CD4-positive, alpha-beta T cell treated with Interleukin-2 at 100 ng/mL for 4 hours (primary cell): ENCODE results near the gene COG7.
"Not testable (repeated sequence)": the region's sequence is repeated elsewhere in the genome, so short reads cannot be mapped to it uniquely, and the experiment has no call there.

Experiments
- DNase-seq: peaks from one replicate; pipeline ENCODE4 v3.0.0-alpha.2; 2020; ENCODE audit warnings: low spot score

The COG7 gene

DNA sequence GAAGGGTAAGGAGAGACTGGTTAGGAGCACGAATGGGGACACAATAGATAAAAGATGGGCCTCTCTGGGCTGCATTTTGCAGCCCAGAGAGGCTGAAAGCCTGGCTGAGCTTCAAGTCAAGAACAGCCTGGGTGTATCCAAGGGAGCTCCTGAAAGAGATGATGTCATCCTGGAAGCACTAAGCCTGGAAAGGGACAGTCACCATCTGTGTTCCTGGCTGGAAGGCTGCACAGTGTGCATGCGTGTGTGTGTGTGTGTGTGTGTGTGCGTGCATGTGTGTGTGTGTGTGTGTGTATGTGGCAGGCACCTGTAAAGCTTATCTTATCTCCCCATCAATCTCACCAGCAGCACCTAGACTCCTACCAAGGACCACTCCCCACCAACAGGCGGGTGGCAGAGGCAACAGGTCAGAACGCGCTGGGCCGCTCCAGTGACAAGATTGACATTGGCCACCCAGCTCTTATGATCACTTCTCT is 44.1 kb downstream of the COG7 start:
- no peak for DNase-seq

DNA sequence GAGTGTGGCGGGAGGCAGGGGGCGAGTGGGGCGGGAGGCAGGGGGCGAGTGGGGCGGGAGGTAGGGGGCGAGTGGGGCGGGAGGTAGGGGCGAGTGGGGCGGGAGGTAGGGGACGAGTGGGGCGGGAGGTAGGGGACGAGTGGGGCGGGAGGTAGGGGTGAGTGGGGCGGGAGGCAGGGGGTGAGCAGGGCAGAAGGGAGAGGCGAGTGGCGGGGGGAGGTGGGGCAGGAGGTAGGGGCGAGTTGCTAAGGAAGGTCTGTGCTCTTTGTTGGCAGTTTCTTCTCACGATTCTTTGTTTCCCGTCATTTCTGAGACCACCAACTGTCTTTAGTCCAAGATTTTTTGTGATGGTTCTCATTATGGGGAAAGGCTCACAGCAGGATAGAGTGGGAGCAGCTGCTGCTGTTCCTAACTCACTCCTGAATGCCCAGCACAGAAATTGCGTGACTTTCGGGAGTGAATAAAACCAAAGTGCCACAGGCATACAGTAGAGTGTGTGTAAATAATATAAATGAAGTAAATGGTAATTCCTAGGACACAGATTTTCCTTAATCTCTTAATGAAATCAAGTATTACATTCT is 44.7 kb downstream of the COG7 start:
- DNase-seq, result no peak

DNA sequence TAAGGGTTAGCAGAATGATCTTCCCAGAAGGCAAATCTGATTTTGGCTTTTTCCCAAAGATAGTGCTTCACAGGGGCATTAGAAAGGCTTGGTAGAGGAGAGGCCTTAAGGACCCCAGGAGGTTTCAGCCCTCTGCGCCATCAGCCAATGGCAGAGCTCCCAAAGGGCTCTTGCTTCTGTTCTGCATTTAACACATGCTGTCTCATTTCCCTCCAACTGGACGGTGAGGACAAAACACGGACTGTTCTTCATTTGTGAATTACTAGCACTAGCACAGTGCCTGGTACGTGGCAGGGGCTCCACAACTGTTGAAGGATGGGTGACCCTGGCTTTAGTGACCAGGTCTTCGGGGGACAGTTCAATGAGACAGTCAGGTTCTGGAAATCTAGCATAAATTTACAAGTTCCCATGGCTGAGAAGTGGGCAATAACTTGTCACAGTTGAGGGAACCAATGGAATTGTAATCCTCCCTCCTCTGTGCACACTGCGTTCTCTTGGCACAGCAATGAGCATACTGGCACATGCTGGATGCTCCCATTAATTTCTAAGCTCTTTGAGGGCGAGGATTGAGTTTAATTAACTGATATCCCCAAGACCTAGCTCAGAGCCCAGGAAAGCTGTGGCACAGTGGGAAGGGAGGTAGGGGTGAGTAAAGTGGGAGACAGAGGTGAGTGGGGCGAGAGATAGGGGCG is 45.4 kb downstream of the COG7 start:
- no peak for DNase-seq

DNA sequence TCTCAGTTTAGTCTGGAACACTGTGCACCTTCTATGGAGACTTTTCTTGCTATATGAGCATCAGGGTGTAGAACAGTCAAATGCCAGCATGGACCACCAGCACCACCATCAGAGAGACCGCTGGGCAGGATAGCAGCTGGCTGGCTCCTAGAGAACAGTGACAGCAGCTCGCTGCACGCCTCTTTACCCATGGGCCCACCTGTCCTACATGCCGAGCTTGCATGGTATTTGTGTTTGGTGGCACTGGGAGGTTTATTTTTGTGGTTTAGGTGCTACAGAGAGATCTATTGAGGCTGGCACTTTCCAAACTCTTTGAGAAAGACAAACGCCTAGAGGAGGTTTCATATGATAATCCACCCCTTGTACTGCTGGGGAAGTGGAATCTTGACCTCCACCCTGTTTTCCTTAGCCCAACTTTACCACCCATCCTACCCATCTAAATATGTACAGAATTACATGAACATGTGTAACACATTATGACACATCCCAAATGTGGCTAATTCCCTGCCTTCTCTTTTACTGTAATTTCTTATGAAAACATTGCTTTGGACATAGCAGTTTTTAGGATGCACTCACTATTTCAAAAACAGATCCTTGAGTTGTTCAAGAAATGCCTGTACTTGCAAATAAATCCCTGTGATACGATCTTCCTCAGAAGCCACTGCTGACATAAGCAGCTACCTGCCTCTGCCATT is 46.3 kb downstream of the COG7 start:
- no peak for DNase-seq

DNA sequence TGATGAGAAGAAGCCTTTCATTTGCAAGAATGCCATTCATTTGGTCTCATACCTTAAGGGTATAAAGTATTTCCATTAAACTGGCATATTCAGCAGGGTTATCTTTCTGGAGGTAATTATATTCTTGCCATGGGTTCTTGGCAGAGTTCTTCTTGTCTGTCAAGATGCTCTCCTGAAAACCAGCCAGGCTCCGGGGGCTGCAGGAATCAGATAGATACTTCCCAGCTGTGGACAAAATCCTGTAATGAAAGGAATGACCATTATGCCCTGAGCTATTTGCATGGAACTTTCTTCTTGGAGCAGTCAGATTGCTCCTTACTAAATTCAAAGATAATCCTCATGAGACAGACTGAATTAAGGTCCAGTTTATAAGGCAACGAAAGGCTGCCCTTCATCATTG is 47.0 kb downstream of the COG7 start:
- no peak for DNase-seq

DNA sequence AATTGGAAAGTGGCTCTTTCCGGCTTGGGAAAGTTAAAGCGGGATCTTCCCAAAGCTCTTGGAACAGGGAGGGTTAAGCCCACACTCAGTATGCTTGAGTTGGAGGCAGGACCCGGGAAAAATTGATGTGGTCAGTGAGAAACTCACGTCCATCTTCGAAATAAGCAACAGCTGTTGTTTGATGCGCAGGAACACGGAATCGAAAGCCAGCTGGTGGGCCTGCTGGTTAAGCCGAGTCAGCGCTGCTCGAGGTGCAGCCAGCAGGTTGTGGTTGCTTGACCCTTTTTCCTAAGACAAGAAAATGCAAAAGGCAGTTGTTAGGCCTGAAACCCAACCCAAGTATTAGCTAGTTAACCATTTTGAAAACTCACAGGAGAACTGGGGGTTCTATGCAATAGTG is 49.4 kb downstream of the COG7 start:
- no peak for DNase-seq

DNA sequence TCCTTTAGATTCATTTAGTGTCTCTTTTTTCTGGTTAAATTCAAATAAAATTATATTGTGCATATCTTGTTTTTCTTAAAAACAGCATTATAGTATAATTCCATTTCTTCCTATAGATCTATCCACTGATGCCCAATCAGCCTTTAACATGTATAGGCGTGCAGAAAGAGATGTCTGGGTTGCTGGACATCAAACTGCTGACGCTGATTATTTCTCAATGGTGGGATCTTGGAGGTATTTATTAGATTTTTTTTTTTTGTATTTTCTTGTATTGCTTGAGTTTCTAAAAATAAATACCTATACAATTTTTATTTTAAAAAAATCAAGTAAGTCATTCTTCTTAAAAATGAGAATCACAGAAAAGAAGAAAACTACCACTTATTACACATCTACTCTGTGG is 50.9 kb downstream of the COG7 start:
- DNase-seq, result no peak

DNA sequence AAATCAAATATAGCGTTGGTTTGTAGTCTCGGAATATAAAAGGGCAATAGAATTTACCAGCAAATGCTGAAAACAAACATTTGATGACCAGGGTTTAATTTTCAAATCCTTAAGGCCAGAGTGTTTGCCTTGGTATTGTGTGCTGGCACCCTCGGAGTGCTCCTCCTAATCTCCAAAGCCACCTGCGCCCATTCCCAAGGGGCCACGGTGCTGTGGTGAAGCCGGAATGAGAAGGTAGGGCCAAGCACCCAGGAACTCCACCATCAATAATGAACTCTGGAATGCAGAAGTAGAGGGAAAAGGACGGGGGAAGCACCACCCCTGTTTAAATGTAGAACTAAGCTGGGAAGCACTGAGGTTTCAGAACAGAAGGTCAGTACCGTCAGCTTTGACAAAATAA is 51.9 kb downstream of the COG7 start:
- DNase-seq, result no peak

DNA sequence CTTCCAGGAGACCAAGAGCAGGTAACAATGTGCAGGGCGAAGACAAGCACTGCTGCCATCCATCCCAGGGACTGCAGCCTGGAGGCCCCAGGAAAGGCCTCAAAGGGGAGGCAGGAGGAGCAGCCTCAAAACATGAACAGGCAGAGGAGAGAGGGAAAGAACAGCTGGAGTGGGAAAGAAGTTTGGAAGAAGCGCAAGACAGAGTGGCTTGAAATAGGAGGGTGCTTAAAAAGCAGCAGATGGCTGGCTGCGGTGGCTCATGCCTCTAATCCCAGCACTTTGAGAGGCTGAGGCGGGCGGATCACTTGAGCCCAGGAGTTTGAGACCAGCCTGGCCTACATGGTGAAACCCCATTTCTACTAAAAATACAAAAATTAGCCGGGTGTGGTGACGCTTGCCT is 52.5 kb downstream of the COG7 start:
- not testable (repeated sequence) for DNase-seq

DNA sequence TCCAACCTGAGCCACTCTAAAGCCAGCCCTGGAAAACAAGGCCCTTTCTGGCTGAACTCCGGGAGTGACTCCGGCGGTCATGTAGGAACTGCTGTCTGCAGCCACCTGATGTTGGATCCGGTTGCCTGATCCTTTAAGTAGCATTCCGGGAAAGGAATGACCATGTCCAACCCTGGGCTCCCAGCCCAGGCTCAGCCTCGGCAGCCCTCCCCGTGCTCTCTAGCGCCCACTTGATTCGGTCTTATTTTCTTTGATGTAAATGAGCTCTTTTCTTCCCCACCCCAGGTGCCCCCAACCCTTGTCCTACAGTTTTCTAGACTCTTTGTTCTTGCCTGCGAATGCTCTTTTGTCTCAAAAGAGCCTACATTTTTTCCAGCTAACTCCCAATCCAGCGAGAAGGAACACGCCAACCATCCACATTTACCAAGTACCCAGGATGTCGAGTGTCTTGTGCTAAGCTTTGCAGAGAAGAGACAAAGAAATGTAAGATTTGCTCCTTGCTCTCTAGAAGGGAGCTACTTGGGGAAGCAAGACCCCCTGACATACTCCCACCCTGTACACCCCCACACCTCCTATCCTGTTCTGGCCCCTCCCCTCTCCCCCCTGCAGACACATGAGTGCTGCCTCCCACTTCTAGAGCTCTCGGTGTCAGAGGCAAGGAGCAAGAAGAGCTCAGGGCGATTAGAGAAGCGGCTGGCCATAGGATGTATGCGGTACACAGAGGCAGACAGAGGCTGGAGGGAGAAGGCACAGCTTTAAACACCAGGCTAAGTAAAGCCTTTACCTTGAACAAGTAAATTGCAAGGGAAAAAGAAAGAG is 53.8 kb downstream of the COG7 start:
- DNase-seq, result no peak

DNA sequence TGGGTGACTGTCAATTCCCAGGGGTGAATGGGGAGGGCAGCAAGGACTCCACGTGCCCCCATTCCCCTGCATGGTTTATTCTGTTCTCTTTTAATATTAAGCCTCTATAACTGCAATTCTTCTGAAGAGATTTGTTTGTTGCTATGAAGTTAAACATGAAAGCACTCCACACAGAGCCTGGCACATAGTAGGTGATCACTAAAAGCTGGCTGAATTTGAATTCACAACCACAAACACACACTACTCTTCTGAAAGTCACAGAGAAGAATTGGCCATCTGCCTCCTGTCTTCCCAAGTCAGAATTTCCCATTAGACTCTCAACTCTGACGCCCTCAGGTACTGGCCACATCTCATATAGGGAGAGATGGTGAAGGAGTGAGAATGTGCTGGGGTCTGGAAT is 55.5 kb downstream of the COG7 start:
- no peak for DNase-seq

DNA sequence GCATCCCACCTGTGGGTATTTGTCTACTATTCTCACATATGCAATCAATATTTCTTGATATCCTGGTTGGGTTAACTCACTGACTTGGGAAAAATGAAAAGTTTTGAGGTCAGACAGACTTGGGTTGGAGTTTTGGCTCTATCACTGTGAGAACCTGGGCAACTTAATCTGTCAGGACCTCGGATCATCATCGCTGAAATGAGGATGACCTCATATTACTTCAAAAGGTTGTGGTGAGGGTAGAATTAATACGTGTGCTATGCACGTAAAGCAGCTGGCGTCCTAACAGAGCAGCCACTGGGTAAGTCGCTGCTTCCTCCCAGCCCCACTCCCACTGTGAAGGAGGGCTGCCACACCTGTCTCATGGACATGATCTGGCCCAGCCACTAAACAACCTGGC is 57.3 kb downstream of the COG7 start:
- DNase-seq, result no peak

DNA sequence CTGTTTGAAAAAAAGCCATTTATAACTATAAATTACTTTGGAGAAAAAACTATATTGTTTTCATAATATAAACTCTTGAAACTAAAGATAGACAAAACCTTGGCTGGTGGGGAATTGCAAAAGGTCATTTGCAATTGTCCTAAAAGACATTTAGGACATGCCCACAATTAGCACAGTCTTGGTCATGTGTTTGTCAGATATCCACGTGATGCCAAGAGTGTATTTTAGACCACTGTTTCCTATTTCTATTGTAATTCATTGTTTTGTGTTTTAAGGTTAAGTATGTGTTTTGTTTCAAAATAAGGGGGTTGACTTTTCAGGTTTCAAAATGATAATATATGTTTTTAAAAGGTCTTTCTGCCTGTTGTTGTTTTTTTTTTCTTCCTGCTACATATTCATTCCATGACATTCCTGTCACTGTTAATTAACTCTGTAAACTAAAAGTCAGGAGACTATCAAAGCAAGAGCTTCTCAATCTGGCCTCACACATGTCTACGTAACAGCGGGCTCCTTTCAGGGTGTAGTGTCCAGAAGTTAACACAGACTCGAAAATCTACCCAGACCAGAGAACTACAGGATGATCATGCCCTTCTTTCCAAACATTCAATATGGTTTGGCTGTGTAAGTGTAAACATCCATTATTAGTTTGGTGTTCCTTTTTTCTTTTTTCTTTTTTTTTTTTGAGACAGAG is 58.7 kb downstream of the COG7 start:
- no peak for DNase-seq

DNA sequence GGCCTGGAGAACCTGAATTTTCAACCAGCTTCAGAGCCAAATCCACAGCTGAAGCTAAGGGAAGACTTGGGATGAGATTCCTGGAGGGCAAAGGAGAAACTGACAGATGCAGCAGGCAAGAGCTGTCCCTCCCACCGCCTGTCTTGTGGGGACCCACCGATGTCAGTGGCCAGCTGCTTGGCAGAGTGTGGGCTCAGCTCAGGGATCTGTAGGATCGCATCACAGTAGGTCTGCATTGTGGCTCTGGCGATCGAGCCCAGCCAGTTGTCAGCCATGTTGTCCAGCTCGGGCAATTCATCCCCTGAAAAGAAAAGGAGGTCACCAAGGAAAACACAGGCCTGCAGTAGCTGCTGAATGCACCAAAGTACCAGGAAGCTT is 60.8 kb downstream of the COG7 start:
- DNase-seq, result no peak

DNA sequence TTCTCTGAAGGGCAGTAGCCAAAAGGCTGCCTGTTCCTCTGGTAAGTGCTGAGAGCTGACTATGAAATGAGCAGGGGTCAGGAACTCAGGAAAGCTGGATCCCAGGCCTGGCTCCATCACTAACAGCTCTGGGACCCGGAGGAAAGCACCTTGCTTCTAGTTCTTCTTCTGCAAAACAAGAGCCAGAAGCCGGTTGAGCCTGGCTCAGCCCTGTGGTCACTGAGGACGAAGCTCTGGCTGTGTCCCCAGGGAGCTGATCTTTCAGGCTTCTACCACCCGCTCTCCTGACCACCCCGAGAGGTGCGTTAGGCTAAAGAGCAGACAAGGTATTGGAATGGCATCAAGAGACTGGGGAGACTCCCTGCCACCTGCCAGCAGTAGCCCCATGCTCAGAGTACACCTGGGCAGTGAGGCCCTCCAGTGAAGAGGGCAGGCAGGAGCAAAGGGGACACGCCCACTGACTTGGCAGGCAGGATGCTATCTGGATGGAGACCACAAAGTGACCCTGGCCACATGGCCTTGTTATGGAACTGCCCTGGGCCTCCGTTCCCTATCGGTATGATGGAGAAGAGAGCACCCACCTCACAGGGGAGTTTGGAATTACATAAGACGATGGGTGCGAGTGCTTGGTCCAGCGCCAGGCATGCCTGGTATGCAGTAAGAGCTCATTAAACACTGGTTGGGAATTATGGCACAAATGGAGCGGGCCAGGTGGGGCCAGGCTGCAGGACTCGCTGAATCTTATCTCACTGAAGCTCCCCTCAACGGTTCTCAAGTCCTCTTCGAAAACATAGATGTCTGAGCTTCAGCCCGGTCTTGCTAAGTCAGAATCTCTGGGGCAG is 61.4 kb downstream of the COG7 start:
- no peak for DNase-seq

DNA sequence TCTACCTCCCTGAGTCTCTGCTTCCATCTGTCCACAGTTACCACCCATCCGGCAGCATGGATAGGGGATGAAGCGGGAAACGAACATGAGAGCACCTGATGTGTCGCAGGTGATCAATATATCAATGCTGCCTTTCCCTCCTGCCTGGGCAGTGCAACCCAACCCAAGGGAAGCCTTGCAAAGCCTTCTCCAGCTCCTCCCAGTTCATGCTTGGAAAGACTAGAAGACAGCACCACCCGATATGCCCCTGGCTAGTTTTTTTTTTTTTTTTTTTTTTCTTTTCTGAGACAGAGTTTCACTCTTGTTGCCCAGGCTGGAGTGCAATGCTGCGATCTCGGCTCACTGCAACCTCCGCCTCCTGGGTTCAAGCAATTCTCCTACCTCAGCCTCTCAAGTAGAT is 63.1 kb downstream of the COG7 start:
- DNase-seq, result not testable (repeated sequence)

DNA sequence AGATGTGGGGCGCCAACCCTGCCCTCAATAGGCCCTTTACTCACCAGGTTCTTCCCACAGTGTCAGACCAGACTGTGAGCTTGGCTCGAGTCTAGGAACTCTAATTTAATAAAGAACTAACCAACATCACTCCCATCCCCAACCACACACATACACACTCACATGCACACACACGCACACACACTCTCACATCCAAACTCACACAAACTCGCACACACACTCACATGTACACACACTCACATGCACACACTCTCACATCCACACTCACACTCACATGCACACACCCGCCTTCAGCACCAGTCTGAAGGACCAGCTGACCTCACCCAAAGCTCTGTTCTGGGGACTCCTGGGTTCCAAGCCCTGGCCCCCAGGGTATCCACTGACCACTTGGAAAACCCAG is 63.8 kb downstream of the COG7 start:
- no peak for DNase-seq

DNA sequence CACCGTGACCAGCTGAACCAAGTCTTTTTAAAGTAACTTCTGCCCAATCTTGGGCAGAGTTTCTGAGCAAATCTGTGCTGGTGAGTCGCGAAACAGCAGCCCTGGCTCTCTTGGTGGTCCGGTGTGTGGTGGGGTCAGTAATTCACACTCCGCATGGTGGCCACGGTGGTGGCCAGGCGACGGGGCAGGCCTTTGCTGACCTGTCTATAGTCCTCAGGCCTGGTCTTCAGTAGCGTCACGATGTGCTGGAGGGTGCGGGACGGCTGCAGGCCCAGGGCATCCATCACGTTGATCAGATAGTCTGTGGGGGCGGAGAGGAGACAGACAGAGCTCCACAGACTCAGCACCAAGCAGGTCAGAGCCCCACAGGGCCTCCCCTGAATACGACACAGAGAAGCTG is 64.2 kb downstream of the COG7 start:
- no peak for DNase-seq

DNA sequence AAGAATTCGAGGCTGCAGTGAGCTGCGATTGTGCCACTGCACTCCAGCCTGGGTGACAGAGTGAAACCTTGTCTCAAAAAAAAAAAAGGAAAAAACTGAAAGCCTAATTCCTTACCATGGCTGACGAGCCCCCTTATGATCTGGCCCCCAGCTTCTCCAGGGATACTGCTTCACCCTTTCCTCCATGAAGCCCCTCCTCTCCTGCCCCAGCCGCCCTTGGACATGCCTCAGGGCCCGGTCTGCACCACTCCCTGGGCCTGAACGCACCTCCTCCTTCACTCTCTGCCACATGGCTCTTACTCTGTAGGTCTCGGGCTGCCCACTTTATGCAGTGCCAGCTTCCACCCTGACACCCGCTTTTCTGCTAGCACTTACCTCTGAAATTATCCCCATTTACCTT is 65.3 kb downstream of the COG7 start:
- DNase-seq, result no peak

DNA sequence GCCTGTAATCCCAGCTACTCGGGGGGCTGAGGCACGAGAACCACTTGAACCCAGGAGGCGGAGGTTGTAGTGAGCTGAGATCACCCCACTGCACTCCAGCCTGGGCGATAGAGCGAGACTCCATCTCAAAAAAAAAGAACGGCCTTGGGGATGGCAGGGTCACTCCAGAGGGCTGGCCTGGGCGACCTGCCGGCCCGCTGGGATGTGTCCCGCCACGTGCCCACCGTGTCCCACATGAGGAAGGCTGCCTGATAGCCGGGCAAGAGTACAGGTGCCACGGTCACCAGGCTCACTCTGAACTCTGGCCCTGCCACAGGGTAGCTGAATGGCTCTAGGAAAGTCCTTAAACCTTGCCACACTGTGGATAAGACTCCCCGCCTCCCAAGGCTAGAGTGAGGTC is 67.5 kb downstream of the COG7 start:
- no peak for DNase-seq

DNA sequence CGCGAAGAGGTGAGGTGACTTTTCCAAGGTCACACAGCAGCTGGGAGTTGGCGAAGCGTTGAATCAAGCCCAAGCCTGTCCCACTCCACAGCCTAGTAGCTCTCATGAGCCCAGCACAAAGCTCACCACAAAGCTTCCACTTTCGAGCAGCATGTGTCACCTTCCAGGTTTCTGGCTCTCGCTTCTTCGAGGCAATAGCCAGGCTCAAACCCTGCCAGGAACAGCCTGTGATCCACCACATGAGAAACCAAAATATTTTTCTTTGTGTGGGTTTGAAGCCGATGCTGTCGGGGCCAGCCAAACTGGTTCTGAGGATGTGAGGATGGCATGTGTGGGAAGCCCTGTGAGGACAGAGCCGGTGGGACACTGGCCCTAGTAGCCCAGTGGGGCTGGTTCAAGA is 68.1 kb downstream of the COG7 start:
- no peak for DNase-seq
